Measurements from ENCODE around the gene RTN4IP1.

DNA sequence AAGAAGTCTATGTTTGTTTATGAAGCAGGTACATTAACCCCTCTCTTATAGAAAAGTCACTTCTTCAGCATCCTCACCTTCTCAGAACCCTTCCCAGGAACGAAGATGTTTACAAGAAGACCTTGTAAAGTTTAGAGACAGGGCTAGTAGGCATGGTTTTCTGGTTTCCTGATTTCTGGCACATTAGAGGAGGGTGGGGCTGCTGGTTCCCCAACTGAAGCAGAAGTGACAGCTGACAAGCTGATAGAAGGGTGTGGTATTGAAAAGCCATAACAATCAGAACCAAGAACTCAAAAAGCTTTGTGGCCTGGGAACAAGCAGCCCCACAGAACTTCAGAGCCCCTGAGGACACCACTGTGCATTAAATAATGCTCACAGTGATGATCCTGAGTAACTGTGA, 91.2 kb downstream of the RTN4IP1 start:
- TF ChIP-seq CTCF (IDR thresholded peaks at IDR 0.05; ENCODE audit: low read length) (no peak), EZH2 (IDR thresholded peaks at IDR 0.05; ENCODE audit: borderline replicate concordance, low read length) (no peak)
